Measurements from ENCODE around the gene ZNF580.

DNA sequence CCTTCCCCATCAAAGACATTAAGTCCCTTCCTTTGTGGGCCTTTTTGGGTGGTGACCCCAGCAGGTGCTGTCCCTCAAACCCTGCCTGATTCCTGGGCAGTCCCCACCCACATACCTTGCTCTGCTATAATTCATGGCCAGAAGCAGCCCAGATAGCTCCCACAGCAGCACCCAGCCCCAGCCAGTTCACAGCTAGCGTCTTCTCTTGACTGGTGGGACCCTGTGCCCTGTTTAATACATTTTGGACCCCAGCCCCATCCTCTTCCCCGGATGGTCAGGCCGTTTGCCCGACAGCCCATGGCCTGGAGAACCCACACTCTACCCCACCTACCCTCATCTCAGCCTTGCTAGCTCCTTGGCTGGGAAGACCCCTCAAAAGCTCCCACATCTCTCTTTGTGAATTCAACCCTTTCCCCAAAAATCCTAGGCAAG lies 9.3 kb downstream of the ZNF580 start:
- no peak for TF ChIP-seq ZNF341 (tag by site-specific recombination; IDR thresholded peaks at IDR 0.05; ENCODE audit: low read depth)
- TF ChIP-seq, protein P1, sequence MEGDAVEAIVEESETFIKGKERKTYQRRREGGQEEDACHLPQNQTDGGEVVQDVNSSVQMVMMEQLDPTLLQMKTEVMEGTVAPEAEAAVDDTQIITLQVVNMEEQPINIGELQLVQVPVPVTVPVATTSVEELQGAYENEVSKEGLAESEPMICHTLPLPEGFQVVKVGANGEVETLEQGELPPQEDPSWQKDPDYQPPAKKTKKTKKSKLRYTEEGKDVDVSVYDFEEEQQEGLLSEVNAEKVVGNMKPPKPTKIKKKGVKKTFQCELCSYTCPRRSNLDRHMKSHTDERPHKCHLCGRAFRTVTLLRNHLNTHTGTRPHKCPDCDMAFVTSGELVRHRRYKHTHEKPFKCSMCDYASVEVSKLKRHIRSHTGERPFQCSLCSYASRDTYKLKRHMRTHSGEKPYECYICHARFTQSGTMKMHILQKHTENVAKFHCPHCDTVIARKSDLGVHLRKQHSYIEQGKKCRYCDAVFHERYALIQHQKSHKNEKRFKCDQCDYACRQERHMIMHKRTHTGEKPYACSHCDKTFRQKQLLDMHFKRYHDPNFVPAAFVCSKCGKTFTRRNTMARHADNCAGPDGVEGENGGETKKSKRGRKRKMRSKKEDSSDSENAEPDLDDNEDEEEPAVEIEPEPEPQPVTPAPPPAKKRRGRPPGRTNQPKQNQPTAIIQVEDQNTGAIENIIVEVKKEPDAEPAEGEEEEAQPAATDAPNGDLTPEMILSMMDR (tag by site-specific recombination; IDR thresholded peaks at IDR 0.05) = no peak
- TF ChIP-seq YY1 (tag by site-specific recombination; IDR thresholded peaks at IDR 0.05) = no peak
- no peak for TF ChIP-seq ZNF510 (tag by site-specific recombination; IDR thresholded peaks at IDR 0.05; ENCODE audit: insufficient replicate concordance)
- TF ChIP-seq, protein P2, sequence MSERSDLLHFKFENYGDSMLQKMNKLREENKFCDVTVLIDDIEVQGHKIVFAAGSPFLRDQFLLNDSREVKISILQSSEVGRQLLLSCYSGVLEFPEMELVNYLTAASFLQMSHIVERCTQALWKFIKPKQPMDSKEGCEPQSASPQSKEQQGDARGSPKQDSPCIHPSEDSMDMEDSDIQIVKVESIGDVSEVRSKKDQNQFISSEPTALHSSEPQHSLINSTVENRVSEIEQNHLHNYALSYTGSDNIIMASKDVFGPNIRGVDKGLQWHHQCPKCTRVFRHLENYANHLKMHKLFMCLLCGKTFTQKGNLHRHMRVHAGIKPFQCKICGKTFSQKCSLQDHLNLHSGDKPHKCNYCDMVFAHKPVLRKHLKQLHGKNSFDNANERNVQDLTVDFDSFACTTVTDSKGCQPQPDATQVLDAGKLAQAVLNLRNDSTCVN (tag by site-specific recombination; optimal IDR thresholded peaks at IDR 0.05) = no peak
- no peak for TF ChIP-seq ZNF792 (tag by site-specific recombination; IDR thresholded peaks at IDR 0.05)
- TF ChIP-seq ZNF174 (tag by site-specific recombination; IDR thresholded peaks at IDR 0.05) = no peak
- TF ChIP-seq, protein P3, sequence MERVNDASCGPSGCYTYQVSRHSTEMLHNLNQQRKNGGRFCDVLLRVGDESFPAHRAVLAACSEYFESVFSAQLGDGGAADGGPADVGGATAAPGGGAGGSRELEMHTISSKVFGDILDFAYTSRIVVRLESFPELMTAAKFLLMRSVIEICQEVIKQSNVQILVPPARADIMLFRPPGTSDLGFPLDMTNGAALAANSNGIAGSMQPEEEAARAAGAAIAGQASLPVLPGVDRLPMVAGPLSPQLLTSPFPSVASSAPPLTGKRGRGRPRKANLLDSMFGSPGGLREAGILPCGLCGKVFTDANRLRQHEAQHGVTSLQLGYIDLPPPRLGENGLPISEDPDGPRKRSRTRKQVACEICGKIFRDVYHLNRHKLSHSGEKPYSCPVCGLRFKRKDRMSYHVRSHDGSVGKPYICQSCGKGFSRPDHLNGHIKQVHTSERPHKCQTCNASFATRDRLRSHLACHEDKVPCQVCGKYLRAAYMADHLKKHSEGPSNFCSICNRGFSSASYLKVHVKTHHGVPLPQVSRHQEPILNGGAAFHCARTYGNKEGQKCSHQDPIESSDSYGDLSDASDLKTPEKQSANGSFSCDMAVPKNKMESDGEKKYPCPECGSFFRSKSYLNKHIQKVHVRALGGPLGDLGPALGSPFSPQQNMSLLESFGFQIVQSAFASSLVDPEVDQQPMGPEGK (tag by site-specific recombination; IDR thresholded peaks at IDR 0.05) = no peak
- TF ChIP-seq ZNF530 (tag by site-specific recombination; IDR thresholded peaks at IDR 0.05; ENCODE audit: low read depth) = no peak
- no peak for TF ChIP-seq BCL11B (tag by site-specific recombination; IDR thresholded peaks at IDR 0.05; ENCODE audit: low read depth)
- TF ChIP-seq, protein P4, sequence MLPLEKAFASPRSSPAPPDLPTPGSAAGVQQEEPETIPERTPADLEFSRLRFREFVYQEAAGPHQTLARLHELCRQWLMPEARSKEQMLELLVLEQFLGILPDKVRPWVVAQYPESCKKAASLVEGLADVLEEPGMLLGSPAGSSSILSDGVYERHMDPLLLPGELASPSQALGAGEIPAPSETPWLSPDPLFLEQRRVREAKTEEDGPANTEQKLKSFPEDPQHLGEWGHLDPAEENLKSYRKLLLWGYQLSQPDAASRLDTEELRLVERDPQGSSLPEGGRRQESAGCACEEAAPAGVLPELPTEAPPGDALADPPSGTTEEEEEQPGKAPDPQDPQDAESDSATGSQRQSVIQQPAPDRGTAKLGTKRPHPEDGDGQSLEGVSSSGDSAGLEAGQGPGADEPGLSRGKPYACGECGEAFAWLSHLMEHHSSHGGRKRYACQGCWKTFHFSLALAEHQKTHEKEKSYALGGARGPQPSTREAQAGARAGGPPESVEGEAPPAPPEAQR (tag by site-specific recombination; IDR thresholded peaks at IDR 0.05) = no peak
- TF ChIP-seq, protein P5, sequence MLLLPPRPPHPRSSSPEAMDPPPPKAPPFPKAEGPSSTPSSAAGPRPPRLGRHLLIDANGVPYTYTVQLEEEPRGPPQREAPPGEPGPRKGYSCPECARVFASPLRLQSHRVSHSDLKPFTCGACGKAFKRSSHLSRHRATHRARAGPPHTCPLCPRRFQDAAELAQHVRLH (tag by site-specific recombination; IDR thresholded peaks at IDR 0.05) = no peak
- no peak for TF ChIP-seq ZBTB8A (tag by site-specific recombination; IDR thresholded peaks at IDR 0.05)
- TF ChIP-seq, protein P6, sequence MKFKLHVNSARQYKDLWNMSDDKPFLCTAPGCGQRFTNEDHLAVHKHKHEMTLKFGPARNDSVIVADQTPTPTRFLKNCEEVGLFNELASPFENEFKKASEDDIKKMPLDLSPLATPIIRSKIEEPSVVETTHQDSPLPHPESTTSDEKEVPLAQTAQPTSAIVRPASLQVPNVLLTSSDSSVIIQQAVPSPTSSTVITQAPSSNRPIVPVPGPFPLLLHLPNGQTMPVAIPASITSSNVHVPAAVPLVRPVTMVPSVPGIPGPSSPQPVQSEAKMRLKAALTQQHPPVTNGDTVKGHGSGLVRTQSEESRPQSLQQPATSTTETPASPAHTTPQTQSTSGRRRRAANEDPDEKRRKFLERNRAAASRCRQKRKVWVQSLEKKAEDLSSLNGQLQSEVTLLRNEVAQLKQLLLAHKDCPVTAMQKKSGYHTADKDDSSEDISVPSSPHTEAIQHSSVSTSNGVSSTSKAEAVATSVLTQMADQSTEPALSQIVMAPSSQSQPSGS (tag by site-specific recombination; IDR thresholded peaks at IDR 0.05; ENCODE audit: low read depth) = no peak

All from HEK293 (cell line).